Endothelial cell of umbilical vein (primary cell): ENCODE data around the gene TWIST2. TPM values are rescaled to one million over a fixed set of nuclear protein-coding genes. Genes with fewer than 3 reads are reported as not detected.

Experiments used
- BruUV-seq: library from RNA; stranded (reverse); fragments of 400-500 nt; replicated peaks from 2 replicates; lab custom pipeline; 2021; lab: Mats Ljungman, UMichigan
- CTCF ChIA-PET: fragments of 300-600, 350-600 bp; sonication (Branson Sonifier 250); formaldehyde crosslinking; loops from one replicate; lab custom pipeline; 2021; ENCODE audit warnings: antibody characterized with exemption, inconsistent platforms; lab: Charles Lee
- POLR2A ChIA-PET: fragments of 300-600, 350-600 bp; sonication (Branson Sonifier 250); formaldehyde crosslinking; loops from one replicate; lab custom pipeline; 2021; ENCODE audit warnings: antibody characterized with exemption, inconsistent platforms; lab: Charles Lee
- DNase-seq: peaks from one replicate; pipeline ENCODE4 v3.0.0-alpha.2; 2011; ENCODE audit warnings: low read depth, low spot score
- FAIRE-seq: peaks from 2 replicates; lab custom pipeline; 2011; peaks lifted over from hg19 to GRCh38; lab: Jason Lieb, UNC
- H2AFZ ChIP-seq: 2 replicates; pipeline ENCODE4 v1.6.0; 2012; ENCODE audit warnings: low read depth, low read length, control low read depth, inconsistent platforms
- H3K27ac ChIP-seq: 2 replicates; pipeline ENCODE4 v1.5.1; 2011; ENCODE audit warnings: low read depth, mild to moderate bottlenecking, control low read depth, low read length, moderate library complexity; ENCODE audit not compliant: insufficient read depth
- H3K27me3 ChIP-seq, 2 experiments: 2 replicates each; pipeline versions ENCODE4 v1.6.0 to v1.6.1; 2011; ENCODE audit warnings: low read length in 2 of 2, mixed read lengths in 1 of 2; ENCODE audit not compliant: control insufficient read depth in 2 of 2, insufficient read depth in 2 of 2
- H3K36me3 ChIP-seq, 2 experiments: 2 replicates in 1 of 2; 3 replicates in 1 of 2; pipeline ENCODE4 v1.5.1; 2011; ENCODE audit warnings: low read length in 2 of 2, mild to moderate bottlenecking in 1 of 2, moderate library complexity in 1 of 2; ENCODE audit not compliant: control insufficient read depth in 2 of 2, insufficient read depth in 2 of 2; ENCODE audit errors: extremely low read depth in 1 of 2
- H3K4me1 ChIP-seq: 3 replicates; pipeline ENCODE4 v1.5.1; 2011; ENCODE audit warnings: mild to moderate bottlenecking, low read length; ENCODE audit not compliant: control insufficient read depth, insufficient read depth; ENCODE audit errors: extremely low read depth
- H3K4me2 ChIP-seq: 2 replicates; pipeline ENCODE4 v1.6.1; 2011; ENCODE audit warnings: low read length, control low read depth, mixed read lengths; ENCODE audit not compliant: insufficient read depth
- H3K4me3 ChIP-seq, 3 experiments: fragments of 200-600 bp in 1 of 3; sonication (generic), shearing (Covaris generic) in 1 of 3; replicated peaks in 1 of 3; 2 replicates each; pipeline ENCODE4 v1.5.1; 2011 to 2016; ENCODE audit warnings: control low read depth in 3 of 3, low read length in 3 of 3, mild to moderate bottlenecking in 2 of 3, inconsistent platforms in 1 of 3, low read depth in 1 of 3, moderate library complexity in 1 of 3; ENCODE audit not compliant: insufficient read depth in 1 of 3
- H3K79me2 ChIP-seq: 2 replicates; pipeline ENCODE4 v1.6.0; 2012; ENCODE audit warnings: low read length, inconsistent platforms; ENCODE audit not compliant: control insufficient read depth, insufficient read depth
- H3K9ac ChIP-seq: replicated peaks from 2 replicates; pipeline ENCODE3; 2011; ENCODE audit warnings: low read length, control low read depth; ENCODE audit not compliant: insufficient read depth; ENCODE audit errors: extremely low read depth
- H3K9me1 ChIP-seq: replicated peaks from 3 replicates; pipeline ENCODE4 v1.6.0; 2011; ENCODE audit warnings: mild to moderate bottlenecking, low read length; ENCODE audit not compliant: control insufficient read depth, insufficient read depth; ENCODE audit errors: extremely low read depth
- H3K9me3 ChIP-seq: replicated peaks from 2 replicates; pipeline ENCODE4 v1.5.1; 2012; ENCODE audit warnings: low read length, inconsistent platforms; ENCODE audit not compliant: control insufficient read depth, insufficient read depth
- H4K20me1 ChIP-seq: replicated peaks from 2 replicates; pipeline ENCODE3; 2011; ENCODE audit warnings: mild to moderate bottlenecking, low read length; ENCODE audit not compliant: control insufficient read depth, insufficient read depth; ENCODE audit errors: extremely low read depth
- EZH2 ChIP-seq: IDR thresholded peaks from 2 replicates; pipeline ENCODE4 v1.6.1; 2012; ENCODE audit warnings: borderline replicate concordance, low read depth, mild to moderate bottlenecking, moderate library complexity, low read length, inconsistent platforms; ENCODE audit not compliant: severe bottlenecking
- FOS ChIP-seq: IDR thresholded peaks from 2 replicates; pipeline ENCODE4 v1.6.1; 2011; ENCODE audit warnings: mild to moderate bottlenecking, low read length, moderate library complexity, borderline replicate concordance; ENCODE audit not compliant: insufficient read depth
- GATA2 ChIP-seq: IDR thresholded peaks from 2 replicates; pipeline ENCODE4 v1.7.0; 2011; ENCODE audit warnings: low read depth, mild to moderate bottlenecking, moderate library complexity, mixed read lengths, low read length; ENCODE audit not compliant: insufficient read length, insufficient read depth
- JUN ChIP-seq: IDR thresholded peaks from 2 replicates; pipeline ENCODE4 v1.6.1; 2011; ENCODE audit warnings: borderline replicate concordance, low read depth; ENCODE audit not compliant: insufficient read length, insufficient read depth
- MYC ChIP-seq: IDR thresholded peaks from one replicate; pipeline ENCODE4 v1.6.1; 2011; ENCODE audit warnings: mild to moderate bottlenecking, low read depth, low read length
- POLR2A ChIP-seq: IDR thresholded peaks from 2 replicates; pipeline ENCODE4 v1.6.1; 2012; ENCODE audit warnings: low read depth, mild to moderate bottlenecking, control low read depth, low read length
- POLR2AphosphoS5 ChIP-seq: IDR thresholded peaks from 2 replicates; pipeline ENCODE4 v1.6.1; 2012; ENCODE audit warnings: low read depth, mild to moderate bottlenecking, control low read depth, low read length, moderate library complexity; ENCODE audit not compliant: insufficient read depth
- dilution Hi-C: fragments of 300-500 bp; cut with MboI; formaldehyde crosslinking; loops from one replicate; pipeline ENCODE4 v1.15.0; 2019; ENCODE audit warnings: low sequenced_read_pairs; ENCODE audit not compliant: extremely low pct_ligation_motif_present
- intact Hi-C: fragments of 100-400 bp; cut with micrococcal nuclease; formaldehyde crosslinking; loops from one replicate; pipeline ENCODE4 v1.10.0; 2022
- polyA plus RNA-seq, 4 experiments: library from polyadenylated mRNA; depleted of rRNA in 3 of 4; stranded (reverse) in 3 of 4; unstranded in 1 of 4; fragments of >200 nt; gene quantifications; 2 replicates each; pipeline versions ENCODE4 v1.2.1 to v1.2.3, GENCODE V29; 2011 to 2012; ENCODE audit warnings: missing spikeins in 1 of 4
- total RNA-seq: library from RNA; stranded (reverse); gene quantifications from 2 replicates; pipeline ENCODE4 v1.2.3, GENCODE V29; 2021
- TF ChIP-seq, protein P1 (sequence below), 2 donors: IDR thresholded peaks; 1 replicate in 1 of 2; 2 replicates in 1 of 2; pipeline ENCODE4 v1.5.1; 2011; ENCODE audit warnings: low read length in 2 of 2, mild to moderate bottlenecking in 2 of 2, moderate library complexity in 2 of 2, control low read depth in 1 of 2, inconsistent platforms in 1 of 2, low read depth in 1 of 2; ENCODE audit not compliant: insufficient read depth in 1 of 2; ENCODE audit errors: extremely low read depth in 1 of 2
- TF ChIP-seq, protein P2 (sequence below): IDR thresholded peaks from 2 replicates; pipeline ENCODE4 v1.6.1; 2011; ENCODE audit not compliant: insufficient read depth, insufficient read length

TWIST2 gene
- total and polyA plus RNA-seq, 2 donors (not counting 3 experiments of a cell fraction or from before 2014, with no cell fraction given) = 2.3 to 3.4 TPM

- no peak for TF ChIP-seq EZH2
- no peak for TF ChIP-seq JUN
- TF ChIP-seq, protein P1, sequence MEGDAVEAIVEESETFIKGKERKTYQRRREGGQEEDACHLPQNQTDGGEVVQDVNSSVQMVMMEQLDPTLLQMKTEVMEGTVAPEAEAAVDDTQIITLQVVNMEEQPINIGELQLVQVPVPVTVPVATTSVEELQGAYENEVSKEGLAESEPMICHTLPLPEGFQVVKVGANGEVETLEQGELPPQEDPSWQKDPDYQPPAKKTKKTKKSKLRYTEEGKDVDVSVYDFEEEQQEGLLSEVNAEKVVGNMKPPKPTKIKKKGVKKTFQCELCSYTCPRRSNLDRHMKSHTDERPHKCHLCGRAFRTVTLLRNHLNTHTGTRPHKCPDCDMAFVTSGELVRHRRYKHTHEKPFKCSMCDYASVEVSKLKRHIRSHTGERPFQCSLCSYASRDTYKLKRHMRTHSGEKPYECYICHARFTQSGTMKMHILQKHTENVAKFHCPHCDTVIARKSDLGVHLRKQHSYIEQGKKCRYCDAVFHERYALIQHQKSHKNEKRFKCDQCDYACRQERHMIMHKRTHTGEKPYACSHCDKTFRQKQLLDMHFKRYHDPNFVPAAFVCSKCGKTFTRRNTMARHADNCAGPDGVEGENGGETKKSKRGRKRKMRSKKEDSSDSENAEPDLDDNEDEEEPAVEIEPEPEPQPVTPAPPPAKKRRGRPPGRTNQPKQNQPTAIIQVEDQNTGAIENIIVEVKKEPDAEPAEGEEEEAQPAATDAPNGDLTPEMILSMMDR (IDR thresholded peaks at IDR 0.05; ENCODE audit: extremely low read depth in 1 of 2, insufficient read depth in 1 of 2, low read depth in 1 of 2, low read length in 2 of 2) = no peak
- no peak for TF ChIP-seq POLR2AphosphoS5
- TF ChIP-seq, protein P2, sequence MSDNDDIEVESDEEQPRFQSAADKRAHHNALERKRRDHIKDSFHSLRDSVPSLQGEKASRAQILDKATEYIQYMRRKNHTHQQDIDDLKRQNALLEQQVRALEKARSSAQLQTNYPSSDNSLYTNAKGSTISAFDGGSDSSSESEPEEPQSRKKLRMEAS = no peak
- TF ChIP-seq MYC = no peak
- no peak for TF ChIP-seq GATA2
- TF ChIP-seq POLR2A = no peak
- TF ChIP-seq FOS = no peak
- DNase-seq = no peak
These were observed 94.9 kb downstream of the TWIST2 start for GRCh38 chr2:238942726-238943300.

More at GRCh38 chr2:238942726-238943300, 94.9 kb downstream of the TWIST2 start:
- H3K4me2 ChIP-seq = no peak overlapping the region
- no peak overlapping the region for H3K27ac ChIP-seq
- no peaks in the 10 kb centered on the region for H3K27me3 ChIP-seq
- H4K20me1 ChIP-seq = no peaks in the 10 kb centered on the region
- ChIA-PET CTCF (no interaction called here), POLR2A (no interaction called here)
- no peaks in the 10 kb centered on the region for H3K79me2 ChIP-seq
- no peaks in the 10 kb centered on the region for H3K4me1 ChIP-seq
- BruUV-seq = no TSS peak
- H3K36me3 ChIP-seq = no peaks in the 10 kb centered on the region
- dilution Hi-C loops = no loop called here
- no peak overlapping the region for H2AFZ ChIP-seq
- H3K9ac ChIP-seq = no peak overlapping the region
- FAIRE-seq = no peak
- H3K4me3 ChIP-seq = no peak overlapping the region
- H3K9me1 ChIP-seq = no peaks in the 10 kb centered on the region
- intact Hi-C loops = no loop called here
- H3K9me3 ChIP-seq = no peaks in the 10 kb centered on the region
